Panc1 (cell line): Measurements from ENCODE around the gene CBL. TPM values are rescaled to one million over a fixed set of nuclear protein-coding genes. Genes with fewer than 3 reads are reported as not detected.

Experiments used
- ATAC-seq: fragments of 200-7000 bp; cut with Tn5 transposase; 2 replicates; pipeline ENCODE4 v1.9.1; 2020; ENCODE audit warnings: mild to moderate bottlenecking, moderate library complexity
- BruUV-seq: library from RNA; stranded (reverse); fragments of 400-500 nt; replicated peaks from 2 replicates; lab custom pipeline; 2021; lab: Mats Ljungman, UMichigan
- CTCF ChIA-PET: fragments of 300-600 bp; sonication (Branson Sonifier 250); formaldehyde crosslinking; loops from one replicate; lab custom pipeline; 2022; ENCODE audit warnings: antibody characterized with exemption; lab: Charles Lee
- POLR2A ChIA-PET: fragments of 300-600 bp; sonication (Branson Sonifier 250); formaldehyde crosslinking; loops from one replicate; lab custom pipeline; 2022; ENCODE audit warnings: antibody characterized with exemption; lab: Charles Lee
- DNase-seq: peaks from one replicate; pipeline ENCODE4 v3.0.0-alpha.2; 2010; ENCODE audit warnings: low read depth, low spot score
- H3K27ac ChIP-seq: 2 replicates; pipeline ENCODE4 v1.5.1; 2011; ENCODE audit warnings: mild to moderate bottlenecking, low read length, inconsistent platforms
- H3K27me3 ChIP-seq: fragments of 200-500 bp; sonication (Bioruptor generic); 2 replicates; pipeline ENCODE4 v1.6.0; 2014; ENCODE audit warnings: low read length, inconsistent platforms; ENCODE audit not compliant: control insufficient read depth, insufficient read depth
- H3K36me3 ChIP-seq: fragments of 200-500 bp; sonication (Bioruptor generic); 2 replicates; pipeline ENCODE4 v1.5.1; 2014; ENCODE audit warnings: inconsistent platforms, mild to moderate bottlenecking, low read length, moderate library complexity; ENCODE audit not compliant: control insufficient read depth, insufficient read depth
- H3K4me1 ChIP-seq: 2 replicates; pipeline ENCODE4 v1.5.1; 2011; ENCODE audit warnings: inconsistent platforms, mild to moderate bottlenecking, low read length, moderate library complexity; ENCODE audit not compliant: control insufficient read depth, insufficient read depth
- H3K4me3 ChIP-seq, 2 experiments: 2 replicates each; pipeline ENCODE4 v1.5.1; 2011 to 2012; ENCODE audit warnings: low read depth in 2 of 2, low read length in 2 of 2, mild to moderate bottlenecking in 2 of 2, inconsistent platforms in 1 of 2, moderate library complexity in 1 of 2
- H3K9me3 ChIP-seq: fragments of 200-500 bp; sonication (Bioruptor generic); 2 replicates; pipeline ENCODE4 v1.5.1; 2014; ENCODE audit warnings: low read depth, mild to moderate bottlenecking, inconsistent platforms, low read length, moderate library complexity; ENCODE audit not compliant: control insufficient read depth, insufficient read depth
- POLR2AphosphoS5 ChIP-seq: IDR thresholded peaks from 2 replicates; pipeline ENCODE4 v1.6.1; 2012; ENCODE audit warnings: mild to moderate bottlenecking, low read depth, low read length, moderate library complexity
- SIN3A ChIP-seq: IDR thresholded peaks from 2 replicates; pipeline ENCODE4 v1.6.1; 2012; ENCODE audit warnings: low read depth, mild to moderate bottlenecking, low read length, moderate library complexity, borderline replicate concordance; ENCODE audit not compliant: insufficient read depth
- TCF7L2 ChIP-seq: IDR thresholded peaks from 2 replicates; pipeline ENCODE4 v1.6.1; 2011; ENCODE audit warnings: mild to moderate bottlenecking, low read depth, low read length, inconsistent platforms
- in situ Hi-C: cut with HindIII; loops from 2 replicates; pipeline ENCODE4 v1.10.0; 2016; ENCODE audit warnings: low sequenced_read_pairs, low pct_unique_long_range_greater_than_20kb
- intact Hi-C: fragments of 100-400 bp; cut with micrococcal nuclease; formaldehyde crosslinking; loops from one replicate; pipeline ENCODE4 v1.10.0; 2022; ENCODE audit not compliant: unreplicated experiment
- total RNA-seq: library from RNA; stranded (reverse); gene quantifications from one replicate; pipeline ENCODE4 v1.2.1, GENCODE V29; 2021; ENCODE audit not compliant: unreplicated experiment
- TF ChIP-seq, protein P1 (sequence below): fragments of 450-650 bp; IDR thresholded peaks from 2 replicates; pipeline ENCODE4 v1.5.1; 2017; ENCODE audit warnings: mild to moderate bottlenecking
- TF ChIP-seq, protein P2 (sequence below), 2 experiments: IDR thresholded peaks; 2 replicates each; pipeline ENCODE4 v1.6.1; 2011 to 2012; ENCODE audit warnings: low read depth in 2 of 2, control low read depth in 1 of 2, low read length in 1 of 2, mild to moderate bottlenecking in 1 of 2, moderate library complexity in 1 of 2; ENCODE audit not compliant: insufficient read depth in 1 of 2

Gene CBL
- total RNA-seq, 1 experiment from 2014 or later: 69.9 TPM

DNA sequence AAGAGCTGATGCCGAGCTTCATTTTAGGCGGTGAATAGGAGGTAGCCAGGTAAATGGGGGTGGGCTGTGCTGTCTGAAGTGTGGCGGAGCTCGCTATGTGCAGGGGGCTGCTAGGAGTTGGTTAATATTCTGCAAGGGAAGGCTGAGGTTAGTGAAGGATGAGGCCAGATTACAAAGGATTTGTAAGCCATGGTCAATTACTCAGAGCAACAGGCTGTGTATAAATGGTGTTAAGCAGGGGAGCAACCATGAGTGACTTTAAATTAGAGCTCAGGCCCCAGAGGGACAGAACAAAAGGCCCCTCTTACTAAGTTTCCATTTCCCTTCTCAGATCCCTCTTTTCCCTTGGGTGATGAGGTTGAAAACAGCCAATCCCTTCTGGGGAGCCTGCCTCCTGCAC lies 118.0 kb downstream of the CBL start:
- intact Hi-C loops (loop anchor here (5.0 kb wide), 1 partner anchor 177 kb away; the partner anchor contains the start of gene ABCG4), in situ Hi-C loops (no loop called here)
- DNase-seq: no peak
- no peak for ATAC-seq
- Histone ChIP-seq H3K27me3 (no peaks in the 10 kb centered on the region), H3K4me1 (peaks cover 22% of the 10 kb centered on the region), H3K36me3 (no peaks in the 10 kb centered on the region), H3K27ac (no peak overlapping the region), H3K9me3 (no peaks in the 10 kb centered on the region), H3K4me3 (no peak overlapping the region)
- TF ChIP-seq SIN3A (no peak), TCF7L2 (no peak)
- TF ChIP-seq, protein P1, sequence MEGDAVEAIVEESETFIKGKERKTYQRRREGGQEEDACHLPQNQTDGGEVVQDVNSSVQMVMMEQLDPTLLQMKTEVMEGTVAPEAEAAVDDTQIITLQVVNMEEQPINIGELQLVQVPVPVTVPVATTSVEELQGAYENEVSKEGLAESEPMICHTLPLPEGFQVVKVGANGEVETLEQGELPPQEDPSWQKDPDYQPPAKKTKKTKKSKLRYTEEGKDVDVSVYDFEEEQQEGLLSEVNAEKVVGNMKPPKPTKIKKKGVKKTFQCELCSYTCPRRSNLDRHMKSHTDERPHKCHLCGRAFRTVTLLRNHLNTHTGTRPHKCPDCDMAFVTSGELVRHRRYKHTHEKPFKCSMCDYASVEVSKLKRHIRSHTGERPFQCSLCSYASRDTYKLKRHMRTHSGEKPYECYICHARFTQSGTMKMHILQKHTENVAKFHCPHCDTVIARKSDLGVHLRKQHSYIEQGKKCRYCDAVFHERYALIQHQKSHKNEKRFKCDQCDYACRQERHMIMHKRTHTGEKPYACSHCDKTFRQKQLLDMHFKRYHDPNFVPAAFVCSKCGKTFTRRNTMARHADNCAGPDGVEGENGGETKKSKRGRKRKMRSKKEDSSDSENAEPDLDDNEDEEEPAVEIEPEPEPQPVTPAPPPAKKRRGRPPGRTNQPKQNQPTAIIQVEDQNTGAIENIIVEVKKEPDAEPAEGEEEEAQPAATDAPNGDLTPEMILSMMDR: no peak
- no TSS peak for BruUV-seq
- ChIA-PET CTCF (interaction anchor here (0.6 to 4.6 kb wide), 6 partner anchors 10 to 180 kb away, joined by 3 to 43 read pairs (median 6); partner anchors contain the start of genes CBL and RNF26), POLR2A (no interaction called here)

GRCh38 chr11:119329320-119329719 lies 123.2 kb downstream of the CBL start:
- Histone ChIP-seq H3K4me3 (no peak overlapping the region), H3K27ac (no peak overlapping the region), H3K4me1 (no peaks in the 10 kb centered on the region), H3K36me3 (no peaks in the 10 kb centered on the region), H3K9me3 (no peaks in the 10 kb centered on the region), H3K27me3 (no peaks in the 10 kb centered on the region)
- BruUV-seq: no TSS peak
- intact Hi-C loops: no loop called here
- ATAC-seq: no peak
- in situ Hi-C loops: no loop called here
- ChIA-PET POLR2A (no interaction called here), CTCF (no interaction called here)
- TF ChIP-seq, protein P1: no peak
- TF ChIP-seq TCF7L2 (no peak), POLR2AphosphoS5 (no peak), SIN3A (no peak)
- TF ChIP-seq, protein P2, sequence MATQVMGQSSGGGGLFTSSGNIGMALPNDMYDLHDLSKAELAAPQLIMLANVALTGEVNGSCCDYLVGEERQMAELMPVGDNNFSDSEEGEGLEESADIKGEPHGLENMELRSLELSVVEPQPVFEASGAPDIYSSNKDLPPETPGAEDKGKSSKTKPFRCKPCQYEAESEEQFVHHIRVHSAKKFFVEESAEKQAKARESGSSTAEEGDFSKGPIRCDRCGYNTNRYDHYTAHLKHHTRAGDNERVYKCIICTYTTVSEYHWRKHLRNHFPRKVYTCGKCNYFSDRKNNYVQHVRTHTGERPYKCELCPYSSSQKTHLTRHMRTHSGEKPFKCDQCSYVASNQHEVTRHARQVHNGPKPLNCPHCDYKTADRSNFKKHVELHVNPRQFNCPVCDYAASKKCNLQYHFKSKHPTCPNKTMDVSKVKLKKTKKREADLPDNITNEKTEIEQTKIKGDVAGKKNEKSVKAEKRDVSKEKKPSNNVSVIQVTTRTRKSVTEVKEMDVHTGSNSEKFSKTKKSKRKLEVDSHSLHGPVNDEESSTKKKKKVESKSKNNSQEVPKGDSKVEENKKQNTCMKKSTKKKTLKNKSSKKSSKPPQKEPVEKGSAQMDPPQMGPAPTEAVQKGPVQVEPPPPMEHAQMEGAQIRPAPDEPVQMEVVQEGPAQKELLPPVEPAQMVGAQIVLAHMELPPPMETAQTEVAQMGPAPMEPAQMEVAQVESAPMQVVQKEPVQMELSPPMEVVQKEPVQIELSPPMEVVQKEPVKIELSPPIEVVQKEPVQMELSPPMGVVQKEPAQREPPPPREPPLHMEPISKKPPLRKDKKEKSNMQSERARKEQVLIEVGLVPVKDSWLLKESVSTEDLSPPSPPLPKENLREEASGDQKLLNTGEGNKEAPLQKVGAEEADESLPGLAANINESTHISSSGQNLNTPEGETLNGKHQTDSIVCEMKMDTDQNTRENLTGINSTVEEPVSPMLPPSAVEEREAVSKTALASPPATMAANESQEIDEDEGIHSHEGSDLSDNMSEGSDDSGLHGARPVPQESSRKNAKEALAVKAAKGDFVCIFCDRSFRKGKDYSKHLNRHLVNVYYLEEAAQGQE (IDR thresholded peaks at IDR 0.05; ENCODE audit: insufficient read depth in 1 of 2, low read depth in 2 of 2, low read length in 1 of 2): no peak
- no peak for DNase-seq
